Body of pancreas (tissue), 4 donors: ENCODE results near the gene MVB12B.

Source experiments
- POLR2A ChIP-seq, 3 donors: fragments of 450-650 bp; IDR thresholded peaks; one replicate each; pipeline ENCODE4 v1.6.1; 2016; ENCODE audit warnings: antibody characterized with exemption in 3 of 3, mild to moderate bottlenecking in 2 of 3
- TF ChIP-seq, protein P1 (sequence below), 7 experiments: fragments of 450-650 bp in 4 of 7; fragments of 200-600 bp in 3 of 7; sonication (generic) in 3 of 7; IDR thresholded peaks; one replicate each; pipeline ENCODE4 v1.5.1; 2016 to 2019; ENCODE audit warnings: antibody characterized with exemption in 7 of 7

DNA sequence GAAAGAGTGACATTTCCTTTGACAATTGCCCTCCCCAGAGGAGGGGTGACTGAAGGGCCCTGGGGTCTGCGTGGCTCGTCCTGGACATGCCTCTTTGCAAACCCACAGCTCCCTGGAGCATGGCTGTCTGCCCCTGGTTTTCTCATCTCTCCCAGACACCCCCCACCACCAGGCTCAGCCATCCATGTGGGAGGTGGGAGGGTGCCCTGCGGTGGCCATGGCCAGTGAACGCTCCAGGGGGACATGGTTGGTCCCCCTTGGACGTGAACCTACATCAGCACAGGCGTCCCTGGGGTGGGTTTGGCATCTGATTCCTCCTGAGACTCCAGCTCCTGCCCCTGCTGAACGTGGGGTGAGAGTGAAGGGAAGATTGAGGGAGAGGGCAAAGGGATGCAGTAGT, 219.4 kb downstream of the MVB12B start:
- TF ChIP-seq, protein P1, sequence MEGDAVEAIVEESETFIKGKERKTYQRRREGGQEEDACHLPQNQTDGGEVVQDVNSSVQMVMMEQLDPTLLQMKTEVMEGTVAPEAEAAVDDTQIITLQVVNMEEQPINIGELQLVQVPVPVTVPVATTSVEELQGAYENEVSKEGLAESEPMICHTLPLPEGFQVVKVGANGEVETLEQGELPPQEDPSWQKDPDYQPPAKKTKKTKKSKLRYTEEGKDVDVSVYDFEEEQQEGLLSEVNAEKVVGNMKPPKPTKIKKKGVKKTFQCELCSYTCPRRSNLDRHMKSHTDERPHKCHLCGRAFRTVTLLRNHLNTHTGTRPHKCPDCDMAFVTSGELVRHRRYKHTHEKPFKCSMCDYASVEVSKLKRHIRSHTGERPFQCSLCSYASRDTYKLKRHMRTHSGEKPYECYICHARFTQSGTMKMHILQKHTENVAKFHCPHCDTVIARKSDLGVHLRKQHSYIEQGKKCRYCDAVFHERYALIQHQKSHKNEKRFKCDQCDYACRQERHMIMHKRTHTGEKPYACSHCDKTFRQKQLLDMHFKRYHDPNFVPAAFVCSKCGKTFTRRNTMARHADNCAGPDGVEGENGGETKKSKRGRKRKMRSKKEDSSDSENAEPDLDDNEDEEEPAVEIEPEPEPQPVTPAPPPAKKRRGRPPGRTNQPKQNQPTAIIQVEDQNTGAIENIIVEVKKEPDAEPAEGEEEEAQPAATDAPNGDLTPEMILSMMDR (IDR thresholded peaks at IDR 0.05): no peak
- TF ChIP-seq POLR2A (IDR thresholded peaks at IDR 0.05): no peak
